ENCODE measurements around the gene IL4R. TPM values are rescaled to one million over a fixed set of nuclear protein-coding genes. Genes with fewer than 3 reads are reported as not detected.

IL4R gene
- polyA plus RNA-seq, 1 donor from 2014 or later: 0.07 TPM

GRCh38 chr16:27370318-27370717 is 56.5 kb downstream of the IL4R start:
- Histone ChIP-seq H3F3A (ENCODE audit: insufficient read depth, low read length, poor library complexity, severe bottlenecking) (no peaks in the 10 kb centered on the region), H4K20me1 (ENCODE audit: insufficient read depth) (no peaks in the 10 kb centered on the region), H3K79me2 (replicated peaks; ENCODE audit: insufficient read depth, low read length) (no peaks in the 10 kb centered on the region), H3K9me3 (ENCODE audit: low read length) (no peaks in the 10 kb centered on the region), H3K9ac (ENCODE audit: low read length) (no peak overlapping the region), H3K27me3 (ENCODE audit: insufficient read depth, low read depth, low read length) (no peaks in the 10 kb centered on the region), H3K4me3 (ENCODE audit: low read length) (no peak overlapping the region), H2AFZ (ENCODE audit: low read depth, low read length) (no peak overlapping the region), H3K4me2 (ENCODE audit: low read length) (no peak overlapping the region), H3K9me2 (ENCODE audit: insufficient read depth, low read length) (no peaks in the 10 kb centered on the region), H3K27ac (ENCODE audit: low read length) (no peak overlapping the region), H3K36me3 (ENCODE audit: insufficient read depth, low read length) (no peaks in the 10 kb centered on the region)
- TF ChIP-seq EP300 (conservative IDR thresholded peaks at IDR 0.05; ENCODE audit: poor library complexity, severe bottlenecking): no peak
- TF ChIP-seq MXI1 (conservative IDR thresholded peaks at IDR 0.05; ENCODE audit: poor library complexity, severe bottlenecking): no peak
- no peak for TF ChIP-seq REST (IDR thresholded peaks at IDR 0.05; ENCODE audit: borderline replicate concordance)
- no peak for TF ChIP-seq RAD21 (conservative IDR thresholded peaks at IDR 0.05)
- TF ChIP-seq EZH2 (IDR thresholded peaks at IDR 0.05; ENCODE audit: borderline replicate concordance, insufficient read depth, low read length, poor library complexity, severe bottlenecking): no peak
- TF ChIP-seq POLR2AphosphoS5 (IDR thresholded peaks at IDR 0.05): no peak
- no peak for TF ChIP-seq TAF1 (IDR thresholded peaks at IDR 0.05; ENCODE audit: low read depth)
- no peak for TF ChIP-seq SMC3 (conservative IDR thresholded peaks at IDR 0.05; ENCODE audit: poor library complexity)
- no peak for TF ChIP-seq CTCF (IDR thresholded peaks at IDR 0.05; ENCODE audit: poor library complexity, severe bottlenecking)

GRCh38 chr16:27373312-27373711 is 59.5 kb downstream of the IL4R start:
- Histone ChIP-seq H3K27me3 (ENCODE audit: insufficient read depth, low read depth, low read length) (no peaks in the 10 kb centered on the region), H3K27ac (ENCODE audit: low read length) (no peak overlapping the region), H3K79me2 (replicated peaks; ENCODE audit: insufficient read depth, low read length) (no peaks in the 10 kb centered on the region), H4K20me1 (ENCODE audit: insufficient read depth) (no peaks in the 10 kb centered on the region), H3F3A (ENCODE audit: insufficient read depth, low read length, poor library complexity, severe bottlenecking) (no peaks in the 10 kb centered on the region), H3K4me2 (ENCODE audit: low read length) (no peak overlapping the region), H3K36me3 (ENCODE audit: insufficient read depth, low read length) (no peaks in the 10 kb centered on the region), H2AFZ (ENCODE audit: low read depth, low read length) (no peak overlapping the region), H3K9ac (ENCODE audit: low read length) (no peak overlapping the region), H3K9me3 (ENCODE audit: low read length) (no peaks in the 10 kb centered on the region), H3K4me3 (ENCODE audit: low read length) (no peak overlapping the region), H3K9me2 (ENCODE audit: insufficient read depth, low read length) (no peaks in the 10 kb centered on the region)
- TF ChIP-seq EP300 (conservative IDR thresholded peaks at IDR 0.05; ENCODE audit: poor library complexity, severe bottlenecking): no peak
- TF ChIP-seq RAD21 (conservative IDR thresholded peaks at IDR 0.05): no peak
